HepG2 (cell line): Measurements from ENCODE around the gene CFAP99. TPM values are rescaled to one million over a fixed set of nuclear protein-coding genes. Genes with fewer than 3 reads are reported as not detected.

Source experiments
- CHD4 ChIP-seq: fragments of 200-600 bp; sonication (generic); IDR thresholded peaks from 2 replicates; pipeline ENCODE4 v1.7.0; 2017; ENCODE audit warnings: mild to moderate bottlenecking, low read length, borderline replicate concordance
- CREM ChIP-seq, 2 experiments: sonication (generic) in 1 of 2; formaldehyde crosslinking in 1 of 2; IDR thresholded peaks; 2 replicates each; pipeline versions ENCODE4 v1.4.0 to v1.6.1; 2016 to 2020; ENCODE audit warnings: antibody characterized with exemption in 1 of 2, mild to moderate bottlenecking in 1 of 2, missing genetic modification reagents in 1 of 2
- MTA1 ChIP-seq: sonication (generic); formaldehyde crosslinking; IDR thresholded peaks from 2 replicates; pipeline ENCODE4 v1.4.0; 2020; ENCODE audit warnings: missing genetic modification reagents, mild to moderate bottlenecking, borderline replicate concordance
- SP5 ChIP-seq: IDR thresholded peaks from 2 replicates; pipeline ENCODE4 v1.6.1; 2016; ENCODE audit warnings: low read depth, borderline replicate concordance
- SUZ12 ChIP-seq: fragments of 150-350 bp; IDR thresholded peaks from 2 replicates; pipeline ENCODE4 v1.6.1; 2014; ENCODE audit warnings: low read depth, low read length
- TEAD3 ChIP-seq: optimal IDR thresholded peaks from 2 replicates; pipeline ENCODE3; 2016; ENCODE audit warnings: borderline replicate concordance
- ZMYM4 ChIP-seq: sonication (generic); formaldehyde crosslinking; IDR thresholded peaks from 2 replicates; pipeline ENCODE4 v1.8.1; 2023; ENCODE audit warnings: mild to moderate bottlenecking, missing genetic modification reagents
- ZNF614 ChIP-seq: IDR thresholded peaks from 2 replicates; pipeline ENCODE4 v1.6.1; 2018; ENCODE audit warnings: missing biosample characterization, missing genetic modification reagents, inconsistent platforms, borderline replicate concordance
- ZNF790 ChIP-seq: sonication (generic); formaldehyde crosslinking; IDR thresholded peaks from 2 replicates; pipeline ENCODE4 v1.8.0; 2022; ENCODE audit warnings: missing genetic modification reagents, mild to moderate bottlenecking, borderline replicate concordance
- ZSCAN29 ChIP-seq: sonication (generic); formaldehyde crosslinking; conservative IDR thresholded peaks from 2 replicates; pipeline ENCODE4 v1.4.0; 2020; ENCODE audit warnings: mild to moderate bottlenecking, missing genetic modification reagents
- polyA plus RNA-seq, 8 experiments: library from polyadenylated mRNA; depleted of rRNA in 3 of 8; stranded (reverse) in 7 of 8; unstranded in 1 of 8; fragments of >200 nt; fragmentation: Illumina TruSeq in 4 of 8; extraction: Trizol in 4 of 8; gene quantifications; 2 replicates each; pipeline versions ENCODE4 v1.2.1 to v1.2.3, GENCODE V29; 2011 to 2016; ENCODE audit warnings: low read depth in 4 of 8, missing spikeins in 1 of 8, mixed read lengths in 1 of 8; ENCODE audit not compliant: insufficient read depth in 1 of 8
- total RNA-seq, 5 experiments: library from RNA; depleted of rRNA; stranded (reverse); fragments of >200 nt; fragmentation: Illumina TruSeq; extraction: Trizol; gene quantifications; 2 replicates each; pipeline ENCODE4 v1.2.3, GENCODE V29; 2016; ENCODE audit warnings: low read depth in 1 of 5
- TF ChIP-seq, protein P1 (sequence below), 2 experiments: sonication (generic) in 1 of 2; formaldehyde crosslinking in 1 of 2; IDR thresholded peaks; 2 replicates each; pipeline versions ENCODE4 v1.5.1 to v1.6.1; 2011 to 2020; ENCODE audit warnings: borderline replicate concordance in 1 of 2, low read depth in 1 of 2, low read length in 1 of 2, mild to moderate bottlenecking in 1 of 2, missing genetic modification reagents in 1 of 2, moderate library complexity in 1 of 2
- TF ChIP-seq, protein P2 (sequence below): sonication (generic); formaldehyde crosslinking; IDR thresholded peaks from 2 replicates; pipeline ENCODE4 v1.4.0; 2020; ENCODE audit warnings: mild to moderate bottlenecking, missing genetic modification reagents
- TF ChIP-seq, protein P3 (sequence below): sonication (generic); formaldehyde crosslinking; conservative IDR thresholded peaks from 2 replicates; pipeline ENCODE4 v1.8.1; 2023; ENCODE audit warnings: missing genetic modification reagents
- TF ChIP-seq, protein P4 (sequence below): sonication (generic); formaldehyde crosslinking; IDR thresholded peaks from 2 replicates; pipeline ENCODE4 v1.4.0; 2020; ENCODE audit warnings: mild to moderate bottlenecking, missing genetic modification reagents
- TF ChIP-seq, protein P5 (sequence below): sonication (generic); formaldehyde crosslinking; IDR thresholded peaks from 2 replicates; pipeline ENCODE4 v1.4.0; 2020; ENCODE audit warnings: missing genetic modification reagents
- TF ChIP-seq, protein P6 (sequence below): IDR thresholded peaks from 2 replicates; pipeline ENCODE4 v1.6.1; 2016; ENCODE audit warnings: low read depth, borderline replicate concordance

CFAP99 gene
- total and polyA plus RNA-seq, 2 of the 13 experiments (the other 11 are each of a cell fraction or from before 2014, with no cell fraction given) = not detected

DNA sequence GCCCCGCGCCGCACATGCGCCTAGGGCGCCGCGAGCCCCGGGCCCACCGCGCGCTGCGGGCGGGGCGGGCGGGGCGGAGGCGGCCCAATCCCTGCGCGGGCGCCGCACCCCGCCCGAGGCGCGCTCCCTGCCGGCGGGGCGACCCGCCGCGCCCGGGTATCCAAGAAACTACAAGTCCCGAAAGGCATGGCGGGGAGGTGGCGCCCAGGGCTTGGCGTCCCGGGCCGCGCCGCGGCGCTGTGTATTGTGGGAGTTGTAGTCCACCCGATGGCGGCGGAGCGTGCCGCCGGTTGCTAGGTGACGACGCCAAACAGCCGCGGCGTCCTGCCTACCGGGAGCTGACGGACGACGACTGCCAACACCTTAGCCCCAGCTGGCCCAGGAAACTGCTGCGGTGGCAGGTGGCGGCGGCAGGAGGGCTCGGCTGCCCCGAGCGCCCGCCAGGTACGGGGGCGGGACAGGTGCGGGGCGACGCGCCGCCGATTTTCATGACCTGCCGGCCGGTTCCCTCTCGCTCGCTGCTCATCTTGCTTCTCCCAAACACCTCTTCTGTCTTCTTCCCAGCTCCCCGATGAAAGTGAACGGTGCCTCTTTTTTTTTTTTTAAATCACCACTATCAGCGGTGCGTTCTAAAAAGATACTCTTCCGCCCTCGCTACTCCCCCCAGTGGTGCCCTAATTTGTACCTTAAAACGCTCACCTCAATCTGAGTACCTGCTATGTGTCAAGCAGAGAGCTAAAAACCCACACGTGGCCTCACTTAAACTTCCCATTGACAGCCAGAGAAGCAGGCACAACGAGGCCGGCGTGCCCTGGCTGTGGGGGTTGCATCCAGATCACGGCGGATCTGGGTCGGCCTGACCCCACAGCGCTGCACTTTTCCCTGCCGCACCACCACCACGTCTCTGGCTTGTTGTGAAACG is at the start of gene CFAP99 (continued):
- TF ChIP-seq, protein P1, sequence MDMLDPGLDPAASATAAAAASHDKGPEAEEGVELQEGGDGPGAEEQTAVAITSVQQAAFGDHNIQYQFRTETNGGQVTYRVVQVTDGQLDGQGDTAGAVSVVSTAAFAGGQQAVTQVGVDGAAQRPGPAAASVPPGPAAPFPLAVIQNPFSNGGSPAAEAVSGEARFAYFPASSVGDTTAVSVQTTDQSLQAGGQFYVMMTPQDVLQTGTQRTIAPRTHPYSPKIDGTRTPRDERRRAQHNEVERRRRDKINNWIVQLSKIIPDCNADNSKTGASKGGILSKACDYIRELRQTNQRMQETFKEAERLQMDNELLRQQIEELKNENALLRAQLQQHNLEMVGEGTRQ (IDR thresholded peaks at IDR 0.05; ENCODE audit: low read depth, low read length) = no peak
- TF ChIP-seq, protein P1 (CRISPR knock-in tag; IDR thresholded peaks at IDR 0.05; ENCODE audit: borderline replicate concordance) = no peak
- TF ChIP-seq MTA1 (CRISPR knock-in tag) (no peak), SP5 (no peak), CHD4 (no peak), SUZ12 (peak; percentile 91), ZNF790 (no peak), ZSCAN29 (no peak), TEAD3 (CRISPR knock-in tag) (peak; percentile 41), ZMYM4 (CRISPR knock-in tag) (no peak), CREM (IDR thresholded peaks at IDR 0.05) (peak; percentile 91), CREM (CRISPR knock-in tag; IDR thresholded peaks at IDR 0.05) (peak; percentile 48; the same call in 1 of the 2 replicates), ZNF614 (CRISPR knock-in tag) (peak; percentile 33; the same call in 1 of the 2 replicates)
- TF ChIP-seq, protein P2, sequence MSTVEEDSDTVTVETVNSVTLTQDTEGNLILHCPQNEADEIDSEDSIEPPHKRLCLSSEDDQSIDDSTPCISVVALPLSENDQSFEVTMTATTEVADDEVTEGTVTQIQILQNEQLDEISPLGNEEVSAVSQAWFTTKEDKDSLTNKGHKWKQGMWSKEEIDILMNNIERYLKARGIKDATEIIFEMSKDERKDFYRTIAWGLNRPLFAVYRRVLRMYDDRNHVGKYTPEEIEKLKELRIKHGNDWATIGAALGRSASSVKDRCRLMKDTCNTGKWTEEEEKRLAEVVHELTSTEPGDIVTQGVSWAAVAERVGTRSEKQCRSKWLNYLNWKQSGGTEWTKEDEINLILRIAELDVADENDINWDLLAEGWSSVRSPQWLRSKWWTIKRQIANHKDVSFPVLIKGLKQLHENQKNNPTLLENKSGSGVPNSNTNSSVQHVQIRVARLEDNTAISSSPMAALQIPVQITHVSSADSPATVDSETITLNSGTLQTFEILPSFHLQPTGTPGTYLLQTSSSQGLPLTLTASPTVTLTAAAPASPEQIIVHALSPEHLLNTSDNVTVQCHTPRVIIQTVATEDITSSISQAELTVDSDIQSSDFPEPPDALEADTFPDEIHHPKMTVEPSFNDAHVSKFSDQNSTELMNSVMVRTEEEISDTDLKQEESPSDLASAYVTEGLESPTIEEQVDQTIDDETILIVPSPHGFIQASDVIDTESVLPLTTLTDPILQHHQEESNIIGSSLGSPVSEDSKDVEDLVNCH (CRISPR knock-in tag) = no peak
- TF ChIP-seq, protein P3, sequence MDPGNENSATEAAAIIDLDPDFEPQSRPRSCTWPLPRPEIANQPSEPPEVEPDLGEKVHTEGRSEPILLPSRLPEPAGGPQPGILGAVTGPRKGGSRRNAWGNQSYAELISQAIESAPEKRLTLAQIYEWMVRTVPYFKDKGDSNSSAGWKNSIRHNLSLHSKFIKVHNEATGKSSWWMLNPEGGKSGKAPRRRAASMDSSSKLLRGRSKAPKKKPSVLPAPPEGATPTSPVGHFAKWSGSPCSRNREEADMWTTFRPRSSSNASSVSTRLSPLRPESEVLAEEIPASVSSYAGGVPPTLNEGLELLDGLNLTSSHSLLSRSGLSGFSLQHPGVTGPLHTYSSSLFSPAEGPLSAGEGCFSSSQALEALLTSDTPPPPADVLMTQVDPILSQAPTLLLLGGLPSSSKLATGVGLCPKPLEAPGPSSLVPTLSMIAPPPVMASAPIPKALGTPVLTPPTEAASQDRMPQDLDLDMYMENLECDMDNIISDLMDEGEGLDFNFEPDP = no peak
- TF ChIP-seq, protein P4, sequence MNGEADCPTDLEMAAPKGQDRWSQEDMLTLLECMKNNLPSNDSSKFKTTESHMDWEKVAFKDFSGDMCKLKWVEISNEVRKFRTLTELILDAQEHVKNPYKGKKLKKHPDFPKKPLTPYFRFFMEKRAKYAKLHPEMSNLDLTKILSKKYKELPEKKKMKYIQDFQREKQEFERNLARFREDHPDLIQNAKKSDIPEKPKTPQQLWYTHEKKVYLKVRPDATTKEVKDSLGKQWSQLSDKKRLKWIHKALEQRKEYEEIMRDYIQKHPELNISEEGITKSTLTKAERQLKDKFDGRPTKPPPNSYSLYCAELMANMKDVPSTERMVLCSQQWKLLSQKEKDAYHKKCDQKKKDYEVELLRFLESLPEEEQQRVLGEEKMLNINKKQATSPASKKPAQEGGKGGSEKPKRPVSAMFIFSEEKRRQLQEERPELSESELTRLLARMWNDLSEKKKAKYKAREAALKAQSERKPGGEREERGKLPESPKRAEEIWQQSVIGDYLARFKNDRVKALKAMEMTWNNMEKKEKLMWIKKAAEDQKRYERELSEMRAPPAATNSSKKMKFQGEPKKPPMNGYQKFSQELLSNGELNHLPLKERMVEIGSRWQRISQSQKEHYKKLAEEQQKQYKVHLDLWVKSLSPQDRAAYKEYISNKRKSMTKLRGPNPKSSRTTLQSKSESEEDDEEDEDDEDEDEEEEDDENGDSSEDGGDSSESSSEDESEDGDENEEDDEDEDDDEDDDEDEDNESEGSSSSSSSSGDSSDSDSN (CRISPR knock-in tag) = no peak; the same call in none of the 2 replicates
- TF ChIP-seq, protein P5, sequence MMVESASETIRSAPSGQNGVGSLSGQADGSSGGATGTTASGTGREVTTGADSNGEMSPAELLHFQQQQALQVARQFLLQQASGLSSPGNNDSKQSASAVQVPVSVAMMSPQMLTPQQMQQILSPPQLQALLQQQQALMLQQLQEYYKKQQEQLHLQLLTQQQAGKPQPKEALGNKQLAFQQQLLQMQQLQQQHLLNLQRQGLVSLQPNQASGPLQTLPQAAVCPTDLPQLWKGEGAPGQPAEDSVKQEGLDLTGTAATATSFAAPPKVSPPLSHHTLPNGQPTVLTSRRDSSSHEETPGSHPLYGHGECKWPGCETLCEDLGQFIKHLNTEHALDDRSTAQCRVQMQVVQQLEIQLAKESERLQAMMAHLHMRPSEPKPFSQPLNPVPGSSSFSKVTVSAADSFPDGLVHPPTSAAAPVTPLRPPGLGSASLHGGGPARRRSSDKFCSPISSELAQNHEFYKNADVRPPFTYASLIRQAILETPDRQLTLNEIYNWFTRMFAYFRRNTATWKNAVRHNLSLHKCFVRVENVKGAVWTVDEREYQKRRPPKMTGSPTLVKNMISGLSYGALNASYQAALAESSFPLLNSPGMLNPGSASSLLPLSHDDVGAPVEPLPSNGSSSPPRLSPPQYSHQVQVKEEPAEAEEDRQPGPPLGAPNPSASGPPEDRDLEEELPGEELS (CRISPR knock-in tag) = no peak
- TF ChIP-seq, protein P6, sequence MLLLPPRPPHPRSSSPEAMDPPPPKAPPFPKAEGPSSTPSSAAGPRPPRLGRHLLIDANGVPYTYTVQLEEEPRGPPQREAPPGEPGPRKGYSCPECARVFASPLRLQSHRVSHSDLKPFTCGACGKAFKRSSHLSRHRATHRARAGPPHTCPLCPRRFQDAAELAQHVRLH (CRISPR knock-in tag) = no peak
